Dendritic cell treated with granulocyte-macrophage colony-stimulating factor and Interleukin-4, amounts not matched to agents 40 ng/mL and 50 ng/mL, for 4 days (primary cell): ENCODE data around the gene ZC3H18.
A peak's percentile ranks its signal among the peaks of the same experiment; 100 is the strongest.

Experiments
- H3K27ac Mint-ChIP-seq: one replicate; pipeline ENCODE4 v1.8.0; 2022; ENCODE audit warnings: mild to moderate bottlenecking, mixed read lengths
- H3K27me3 Mint-ChIP-seq: one replicate; pipeline ENCODE4 v1.8.0; 2022; ENCODE audit warnings: mild to moderate bottlenecking, mixed read lengths
- H3K36me3 Mint-ChIP-seq: one replicate; pipeline ENCODE4 v1.8.0; 2022; ENCODE audit warnings: low read depth, mixed read lengths
- H3K4me1 Mint-ChIP-seq: one replicate; pipeline ENCODE4 v1.8.0; 2022; ENCODE audit warnings: low read depth, mixed read lengths
- H3K4me3 Mint-ChIP-seq: one replicate; pipeline ENCODE4 v1.8.0; 2022; ENCODE audit warnings: mild to moderate bottlenecking, moderate library complexity, mixed read lengths
- H3K9me3 Mint-ChIP-seq: one replicate; pipeline ENCODE4 v1.8.0; 2022; ENCODE audit warnings: mixed read lengths
- intact Hi-C: fragments of 100-400 bp; cut with micrococcal nuclease; formaldehyde crosslinking; loops from one replicate; pipeline ENCODE4 v1.15.0; 2022

ZC3H18 gene

DNA sequence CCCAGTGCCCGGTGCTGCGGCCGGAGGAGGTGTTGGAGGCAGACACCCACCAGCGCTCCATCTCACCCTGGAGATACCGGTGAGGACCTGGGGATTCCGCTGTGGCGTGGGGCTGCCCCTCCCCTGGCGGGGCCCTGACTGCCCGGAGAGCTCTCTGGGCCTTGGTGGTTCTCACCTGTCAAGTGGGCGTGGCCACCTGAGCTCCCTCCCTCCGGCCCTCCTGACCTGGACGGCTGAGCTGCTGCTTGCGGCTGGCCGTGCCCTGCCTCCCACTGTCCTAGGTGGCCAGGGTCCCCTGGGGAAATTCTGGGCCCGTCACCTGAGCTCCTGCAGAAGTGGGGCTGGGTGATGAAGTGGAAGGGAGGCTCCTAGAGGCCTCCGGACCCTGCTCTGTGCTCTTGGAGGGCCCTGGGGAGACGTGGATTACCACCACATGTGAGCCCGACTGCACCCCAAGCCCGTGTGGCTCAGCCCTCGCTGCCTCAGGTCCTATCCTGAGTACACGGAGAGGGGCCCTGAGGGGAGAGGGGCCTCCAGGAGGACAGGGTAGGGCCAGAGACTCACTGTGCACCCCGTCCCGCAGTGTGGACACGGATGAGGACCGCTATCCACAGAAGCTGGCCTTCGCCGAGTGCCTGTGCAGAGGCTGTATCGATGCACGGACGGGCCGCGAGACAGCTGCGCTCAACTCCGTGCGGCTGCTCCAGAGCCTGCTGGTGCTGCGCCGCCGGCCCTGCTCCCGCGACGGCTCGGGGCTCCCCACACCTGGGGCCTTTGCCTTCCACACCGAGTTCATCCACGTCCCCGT, 69.2 kb downstream of the ZC3H18 start:
- H3K36me3 Mint-ChIP-seq: peaks cover 29% of the 10 kb centered on the region
- no peak overlapping the region for H3K4me3 Mint-ChIP-seq
- peak overlapping the region; percentile 35 for H3K27ac Mint-ChIP-seq
- intact Hi-C loops: loop anchor here (10.0 kb wide), 2 partner anchors 45 to 55 kb away; partner anchors contain the start of gene SNAI3
- peaks cover 61% of the 10 kb centered on the region for H3K27me3 Mint-ChIP-seq
- H3K9me3 Mint-ChIP-seq: no peaks in the 10 kb centered on the region
- H3K4me1 Mint-ChIP-seq: peaks cover 85% of the 10 kb centered on the region

DNA sequence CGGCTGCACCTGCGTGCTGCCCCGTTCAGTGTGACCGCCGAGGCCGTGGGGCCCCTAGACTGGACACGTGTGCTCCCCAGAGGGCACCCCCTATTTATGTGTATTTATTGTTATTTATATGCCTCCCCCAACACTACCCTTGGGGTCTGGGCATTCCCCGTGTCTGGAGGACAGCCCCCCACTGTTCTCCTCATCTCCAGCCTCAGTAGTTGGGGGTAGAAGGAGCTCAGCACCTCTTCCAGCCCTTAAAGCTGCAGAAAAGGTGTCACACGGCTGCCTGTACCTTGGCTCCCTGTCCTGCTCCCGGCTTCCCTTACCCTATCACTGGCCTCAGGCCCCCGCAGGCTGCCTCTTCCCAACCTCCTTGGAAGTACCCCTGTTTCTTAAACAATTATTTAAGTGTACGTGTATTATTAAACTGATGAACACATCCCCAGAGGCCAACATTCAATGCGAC, 69.9 kb downstream of the ZC3H18 start:
- Mint-ChIP-seq H3K4me3 (no peak overlapping the region), H3K27me3 (peaks cover 61% of the 10 kb centered on the region), H3K9me3 (no peaks in the 10 kb centered on the region), H3K36me3 (peaks cover 35% of the 10 kb centered on the region), H3K27ac (peak overlapping the region; percentile 35), H3K4me1 (peaks cover 86% of the 10 kb centered on the region)
- intact Hi-C loops: no loop called here

GRCh38 chr16:88640498-88641247, 70.5 kb downstream of the ZC3H18 start:
- intact Hi-C loops: no loop called here

GRCh38 chr16:88642881-88643643, 72.9 kb downstream of the ZC3H18 start:
- Mint-ChIP-seq H3K27me3 (peaks cover 35% of the 10 kb centered on the region), H3K36me3 (peaks cover 65% of the 10 kb centered on the region), H3K27ac (no peak overlapping the region), H3K4me3 (no peak overlapping the region), H3K9me3 (no peaks in the 10 kb centered on the region), H3K4me1 (peaks cover 87% of the 10 kb centered on the region)
- intact Hi-C loops: no loop called here

More at GRCh38 chr16:88640498-88641247, 70.5 kb downstream of the ZC3H18 start:
- no peaks in the 10 kb centered on the region for H3K9me3 Mint-ChIP-seq
- peaks cover 55% of the 10 kb centered on the region for H3K27me3 Mint-ChIP-seq
- H3K4me1 Mint-ChIP-seq: peaks cover 86% of the 10 kb centered on the region
- H3K27ac Mint-ChIP-seq: peak overlapping the region; percentile 35
- H3K36me3 Mint-ChIP-seq: peaks cover 41% of the 10 kb centered on the region
- no peak overlapping the region for H3K4me3 Mint-ChIP-seq

DNA sequence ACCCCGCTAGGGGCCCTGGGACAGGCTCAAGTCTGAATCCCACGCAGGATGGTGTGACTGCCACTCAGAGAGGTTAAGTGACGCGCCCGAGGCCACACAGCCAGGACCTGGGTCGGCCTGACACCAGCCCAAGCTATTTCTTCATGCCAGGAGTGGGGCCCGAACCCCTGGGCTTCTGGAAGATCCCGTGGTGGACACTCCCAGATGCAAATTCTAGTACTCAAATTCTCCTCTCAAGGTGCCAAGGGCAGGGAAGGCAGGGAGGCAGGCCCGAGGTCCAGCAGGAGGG, 73.4 kb downstream of the ZC3H18 start:
- Mint-ChIP-seq H3K9me3 (no peaks in the 10 kb centered on the region), H3K27me3 (peaks cover 30% of the 10 kb centered on the region), H3K4me1 (peaks cover 87% of the 10 kb centered on the region), H3K27ac (no peak overlapping the region), H3K36me3 (peaks cover 70% of the 10 kb centered on the region), H3K4me3 (no peak overlapping the region)
- intact Hi-C loops: no loop called here

DNA sequence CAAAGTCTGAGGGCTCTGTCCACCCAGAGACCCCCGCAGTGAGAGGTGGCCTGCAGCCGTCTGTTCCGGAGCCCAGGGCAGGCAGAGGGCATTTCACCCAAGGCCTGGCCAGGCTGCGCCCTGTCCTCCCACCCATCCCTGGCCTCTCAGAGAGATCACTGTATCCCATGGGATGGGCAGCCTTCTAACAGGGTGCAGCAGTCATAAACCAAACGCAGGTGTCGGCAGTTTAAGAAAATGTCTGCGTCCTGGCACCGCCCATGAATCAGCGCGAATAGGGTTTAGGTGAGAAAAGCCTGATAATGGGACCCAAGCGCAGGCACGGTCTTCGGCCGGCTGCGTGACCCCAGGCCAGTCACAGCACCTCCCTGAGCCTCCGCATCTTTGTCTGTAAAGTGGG, 75.3 kb downstream of the ZC3H18 start:
- H3K27ac Mint-ChIP-seq: no peak overlapping the region
- intact Hi-C loops: no loop called here
- H3K36me3 Mint-ChIP-seq: peaks cover 89% of the 10 kb centered on the region

DNA sequence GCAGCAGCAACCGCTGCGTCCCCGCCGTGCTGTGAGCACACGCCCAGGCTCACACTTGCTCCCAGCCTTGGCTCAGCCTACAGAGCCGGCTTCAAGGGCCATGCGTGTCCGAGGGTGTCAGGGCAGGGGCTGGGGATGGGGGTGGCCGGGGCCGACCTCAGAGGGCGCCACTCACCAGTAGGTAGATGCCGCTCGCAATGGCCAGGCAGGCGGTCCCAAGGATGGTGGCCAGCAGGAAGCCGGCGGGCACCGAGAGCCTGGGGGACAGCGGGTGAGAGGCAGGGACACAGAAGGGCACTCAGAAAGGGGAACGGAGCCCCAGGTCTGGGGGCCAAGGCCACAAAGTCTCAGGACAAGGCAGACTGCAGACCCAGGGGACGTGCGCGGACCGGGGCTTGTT, 75.7 kb downstream of the ZC3H18 start:
- intact Hi-C loops: no loop called here
- Mint-ChIP-seq H3K4me3 (no peak overlapping the region), H3K27me3 (peaks cover 6% of the 10 kb centered on the region), H3K4me1 (peaks cover 86% of the 10 kb centered on the region), H3K27ac (no peak overlapping the region), H3K36me3 (peaks cover 94% of the 10 kb centered on the region), H3K9me3 (no peaks in the 10 kb centered on the region)

More for the DNA sequence above, 75.3 kb downstream of the ZC3H18 start:
- Mint-ChIP-seq H3K9me3 (no peaks in the 10 kb centered on the region), H3K4me1 (peaks cover 88% of the 10 kb centered on the region), H3K27me3 (peaks cover 11% of the 10 kb centered on the region), H3K4me3 (no peak overlapping the region)

- intact Hi-C loops: no loop called here
- H3K4me3 Mint-ChIP-seq: no peak overlapping the region
- peaks cover 99% of the 10 kb centered on the region for H3K36me3 Mint-ChIP-seq
- H3K27ac Mint-ChIP-seq: no peak overlapping the region
- H3K9me3 Mint-ChIP-seq: no peaks in the 10 kb centered on the region
- H3K27me3 Mint-ChIP-seq: peaks cover under 1% of the 10 kb centered on the region
- H3K4me1 Mint-ChIP-seq: peaks cover 87% of the 10 kb centered on the region
These were observed 76.3 kb downstream of the ZC3H18 start for GRCh38 chr16:88646345-88647034.

DNA sequence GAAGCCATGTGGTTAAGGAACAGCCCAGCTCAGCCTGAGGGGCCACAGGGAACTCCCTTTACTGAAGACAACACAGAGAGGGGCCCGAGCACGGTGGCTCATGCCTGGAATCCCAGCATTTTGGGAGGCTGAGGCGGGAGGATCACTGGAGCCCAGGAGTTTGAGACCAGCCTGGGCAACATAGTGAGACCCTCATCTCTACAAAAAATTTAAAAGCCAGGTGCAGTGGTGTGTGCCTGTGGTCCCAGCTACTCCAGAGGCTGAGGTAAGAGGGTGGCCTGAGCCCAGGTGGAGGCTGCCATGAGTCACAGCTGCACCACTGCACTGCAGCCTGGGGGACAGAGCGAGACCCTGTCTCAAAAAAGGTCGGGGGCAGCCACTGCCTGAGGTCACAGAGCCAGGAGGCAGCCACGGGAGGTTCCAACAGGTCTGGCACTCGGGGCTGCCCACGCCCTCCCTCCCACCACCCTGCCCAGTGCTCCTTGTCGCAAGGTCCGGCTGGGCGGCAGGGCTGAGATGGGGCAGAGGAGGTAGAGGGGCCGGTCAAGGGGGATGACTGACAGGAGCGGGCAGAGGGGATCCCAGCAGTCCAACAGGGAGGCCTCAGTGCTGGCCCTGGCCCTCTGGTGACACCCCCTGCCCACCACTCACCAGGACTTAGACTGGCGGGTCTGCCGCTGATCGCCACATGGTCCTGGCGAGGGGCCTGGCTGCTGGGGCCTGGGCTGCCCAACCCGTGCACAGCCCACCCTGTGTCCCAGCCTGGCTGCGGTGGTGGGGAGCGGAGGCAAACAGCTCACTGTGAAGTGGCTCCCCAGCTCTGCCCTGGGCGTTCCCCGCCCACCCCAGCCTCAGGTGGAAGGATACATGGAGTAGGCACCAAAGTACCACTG, 77.2 kb downstream of the ZC3H18 start:
- H3K4me1 Mint-ChIP-seq: peaks cover 87% of the 10 kb centered on the region
- no peaks in the 10 kb centered on the region for H3K9me3 Mint-ChIP-seq
- peak overlapping the region; percentile 30 for H3K4me3 Mint-ChIP-seq
- H3K36me3 Mint-ChIP-seq: peaks cover 100% of the 10 kb centered on the region
- H3K27me3 Mint-ChIP-seq: no peaks in the 10 kb centered on the region
- H3K27ac Mint-ChIP-seq: no peak overlapping the region
- intact Hi-C loops: no loop called here

DNA sequence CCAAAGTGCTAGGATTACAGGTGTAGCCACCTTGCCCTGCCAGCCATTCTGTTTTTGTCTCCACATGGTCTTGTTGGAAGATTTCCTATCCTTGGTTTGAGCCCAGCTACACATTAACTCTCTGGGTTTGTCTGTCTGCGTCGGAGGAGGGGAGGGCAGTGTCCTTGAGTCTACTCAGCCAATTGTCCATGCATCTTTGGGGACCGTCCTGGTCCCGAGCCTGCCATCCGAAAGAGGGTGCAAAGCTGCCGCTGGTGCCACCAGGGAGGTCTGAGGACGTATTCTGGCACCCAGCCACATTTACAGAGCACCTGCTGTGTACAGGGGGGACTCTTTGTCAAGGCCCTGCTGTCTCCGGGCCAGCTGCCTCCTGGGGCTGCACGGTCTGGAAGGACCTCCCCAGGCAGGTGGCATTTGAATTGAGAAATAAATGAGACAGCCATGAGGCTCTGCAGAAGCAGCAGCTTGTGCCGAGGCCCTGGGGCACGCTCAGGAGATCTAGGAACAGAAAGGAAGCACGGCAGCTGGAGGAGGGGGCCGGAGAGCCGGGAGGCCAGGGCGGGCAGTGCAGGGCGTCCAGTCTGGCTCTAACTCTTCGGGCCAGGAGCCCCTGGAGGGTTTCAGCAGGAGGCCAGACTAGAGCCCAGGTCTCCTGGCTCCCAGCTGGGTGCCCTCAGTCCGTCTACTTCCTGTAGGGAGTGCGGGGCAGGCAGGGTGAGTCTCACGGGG, 79.2 kb downstream of the ZC3H18 start:
- Mint-ChIP-seq H3K4me1 (peaks cover 71% of the 10 kb centered on the region), H3K4me3 (peak overlapping the region; percentile 94), H3K36me3 (peaks cover 100% of the 10 kb centered on the region), H3K27ac (peak overlapping the region; percentile 92), H3K9me3 (no peaks in the 10 kb centered on the region), H3K27me3 (no peaks in the 10 kb centered on the region)
- intact Hi-C loops: loop anchor here (1.0 kb wide), 1 partner anchor 10 kb away; no protein-coding TSS in a partner anchor

DNA sequence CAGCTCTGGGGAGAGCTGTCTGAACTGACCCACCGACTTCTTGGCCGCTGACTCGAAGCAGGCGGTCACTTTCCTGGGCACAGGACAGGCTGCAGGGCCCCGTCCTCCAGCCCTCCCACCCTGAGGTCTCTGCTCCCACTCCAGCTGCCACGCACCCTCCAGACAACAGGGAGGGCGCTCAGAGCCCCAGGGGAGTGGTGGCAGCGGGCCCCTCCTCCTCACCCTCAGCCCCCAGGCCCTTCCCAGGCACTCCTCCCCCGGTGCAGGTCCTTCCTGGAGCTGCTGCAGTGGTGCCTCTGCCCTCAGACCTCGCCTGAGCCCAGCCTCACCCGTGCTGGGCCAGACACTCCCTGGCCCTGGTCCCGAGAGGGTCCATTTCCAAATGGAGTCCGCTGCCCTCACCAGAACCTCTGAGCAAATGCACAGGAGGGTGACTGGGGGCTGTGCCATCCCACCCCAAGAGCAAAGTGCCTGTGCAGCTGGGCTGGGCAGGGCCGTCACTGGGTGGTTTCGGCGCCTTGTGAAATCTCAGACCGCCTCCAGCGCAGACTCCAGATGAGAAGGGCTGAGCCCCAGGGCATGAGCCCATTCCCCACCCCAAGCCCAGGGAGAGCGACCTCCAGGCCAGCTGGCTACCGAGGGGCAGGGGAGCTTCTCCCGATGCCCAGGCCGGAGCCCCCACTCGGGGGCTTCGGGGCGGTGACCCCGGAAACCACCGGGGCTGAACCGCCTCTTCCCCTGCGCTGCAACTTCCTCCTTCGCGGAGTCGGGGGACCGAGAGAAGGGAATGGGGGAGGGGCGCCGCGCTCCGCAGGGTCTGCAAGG, 79.9 kb downstream of the ZC3H18 start:
- no peaks in the 10 kb centered on the region for H3K9me3 Mint-ChIP-seq
- no peaks in the 10 kb centered on the region for H3K27me3 Mint-ChIP-seq
- peaks cover 100% of the 10 kb centered on the region for H3K36me3 Mint-ChIP-seq
- peak overlapping the region; percentile 92 for H3K27ac Mint-ChIP-seq
- H3K4me1 Mint-ChIP-seq: peaks cover 63% of the 10 kb centered on the region
- intact Hi-C loops: loop anchor here (1.0 to 5.0 kb wide), 3 partner anchors 9 to 57 kb away; partner anchors contain the start of genes CTU2, RNF166 and SNAI3
- peak overlapping the region; percentile 94 for H3K4me3 Mint-ChIP-seq
